HFF-Myc (cell line): ENCODE results near the gene PSAP.

Experiments
- DNase-seq: peaks from one replicate; pipeline ENCODE4 v3.0.0-alpha.2; 2011; ENCODE audit warnings: low read depth; ENCODE audit errors: extremely low read depth
- H3K4me3 ChIP-seq: replicated peaks from 2 replicates; pipeline ENCODE4 v1.5.1; 2011; ENCODE audit warnings: low read depth, mild to moderate bottlenecking, control low read depth, low read length
- CTCF ChIP-seq: IDR thresholded peaks from 2 replicates; pipeline ENCODE4 v1.5.1; 2012; ENCODE audit warnings: mild to moderate bottlenecking, low read depth, low read length, control low read depth; ENCODE audit errors: missing control alignments

PSAP gene

GRCh38 chr10:71891437-71891836, 40.4 kb upstream of the PSAP start:
- no peak overlapping the region for H3K4me3 ChIP-seq
- TF ChIP-seq CTCF, result no peak
- DNase-seq, result no peak

GRCh38 chr10:71889388-71889987, 38.4 kb upstream of the PSAP start:
- H3K4me3 ChIP-seq, result peak overlapping the region; percentile 51
- no peak for DNase-seq
- no peak for TF ChIP-seq CTCF

- peak overlapping the region; percentile 51 for H3K4me3 ChIP-seq
- peak; percentile 61 for DNase-seq
- TF ChIP-seq CTCF, result no peak
These were observed 37.8 kb upstream of the PSAP start for GRCh38 chr10:71888623-71889387.

GRCh38 chr10:71888248-71888622, 37.2 kb upstream of the PSAP start:
- DNase-seq, result no peak
- no peak for TF ChIP-seq CTCF
- peak overlapping the region; percentile 51 for H3K4me3 ChIP-seq

GRCh38 chr10:71887743-71888142, 36.7 kb upstream of the PSAP start:
- no peak for TF ChIP-seq CTCF
- no peak for DNase-seq
- H3K4me3 ChIP-seq, result no peak overlapping the region

- H3K4me3 ChIP-seq, result no peak overlapping the region
- TF ChIP-seq CTCF, result no peak
- no peak for DNase-seq
These were observed 32.0 kb upstream of the PSAP start for GRCh38 chr10:71882813-71883659.
